NCI-H2029 (cell line): Measurements from ENCODE around the gene STK4.

Source experiments
- DNase-seq: peaks from one replicate; lab custom pipeline; 2025; lab: John Stamatoyannopoulos, UW

The STK4 gene

GRCh38 chr20:44954211-44954610 lies 12.1 kb upstream of the STK4 start:
- no peak for DNase-seq

GRCh38 chr20:44955270-44955669 lies 11.0 kb upstream of the STK4 start:
- no peak for DNase-seq

- no peak for DNase-seq
Observed at GRCh38 chr20:44956410-44956809, 9.9 kb upstream of the STK4 start.

DNA sequence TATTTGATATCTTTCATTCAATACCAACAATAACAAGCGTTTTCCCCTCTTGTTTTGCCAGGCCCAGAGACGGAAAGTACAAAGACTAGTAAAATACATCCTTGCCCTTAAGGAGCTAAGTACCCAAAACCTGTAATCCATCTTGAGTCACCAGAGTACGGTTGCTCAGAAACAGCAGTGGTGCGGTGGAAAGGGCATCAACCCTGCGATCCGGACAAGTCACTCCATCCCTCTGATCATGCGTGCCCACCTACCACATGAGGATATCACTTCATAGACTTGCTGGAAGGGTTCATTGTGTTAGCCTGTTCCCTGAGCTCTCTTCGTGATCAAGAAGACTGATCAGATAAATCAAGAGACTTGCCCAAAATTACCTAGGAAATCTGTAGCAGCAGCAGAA lies 8.0 kb upstream of the STK4 start:
- no peak for DNase-seq

DNA sequence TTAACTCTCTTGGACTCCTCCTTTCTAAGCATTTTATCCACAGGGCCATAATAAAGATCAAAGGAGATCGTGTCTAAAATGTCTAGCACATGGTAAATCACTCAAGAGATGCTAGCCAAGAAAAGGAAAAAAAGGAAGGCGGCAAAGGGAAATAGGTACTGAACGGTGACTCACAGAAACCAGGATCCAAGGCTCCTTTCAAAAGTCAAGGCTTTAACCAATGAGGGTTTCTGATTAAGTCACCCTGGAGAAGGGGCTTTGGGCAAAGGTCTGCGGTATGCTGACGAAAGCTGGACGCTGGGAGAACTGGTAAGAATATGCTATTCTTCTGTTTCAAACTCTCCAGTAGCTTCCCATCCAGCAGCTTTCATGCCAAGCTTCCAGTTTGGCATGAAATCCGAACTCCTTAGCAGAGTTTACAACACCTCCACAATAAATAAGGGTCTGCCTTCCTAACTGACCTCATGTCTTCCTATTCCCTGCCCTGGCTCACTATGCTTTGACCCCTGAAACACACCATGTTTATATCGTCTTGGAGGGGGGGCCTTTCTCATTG lies 7.2 kb upstream of the STK4 start:
- DNase-seq = no peak

GRCh38 chr20:44959638-44960102 lies 6.6 kb upstream of the STK4 start:
- DNase-seq = no peak

- DNase-seq = peak; percentile 94
Observed at GRCh38 chr20:44960103-44960852, 6.0 kb upstream of the STK4 start, which contains the start of gene TOMM34. TOMM34 (minus strand) TSS chr20:44960397; CDS start chr20:44960333, 64 bp downstream.

DNA sequence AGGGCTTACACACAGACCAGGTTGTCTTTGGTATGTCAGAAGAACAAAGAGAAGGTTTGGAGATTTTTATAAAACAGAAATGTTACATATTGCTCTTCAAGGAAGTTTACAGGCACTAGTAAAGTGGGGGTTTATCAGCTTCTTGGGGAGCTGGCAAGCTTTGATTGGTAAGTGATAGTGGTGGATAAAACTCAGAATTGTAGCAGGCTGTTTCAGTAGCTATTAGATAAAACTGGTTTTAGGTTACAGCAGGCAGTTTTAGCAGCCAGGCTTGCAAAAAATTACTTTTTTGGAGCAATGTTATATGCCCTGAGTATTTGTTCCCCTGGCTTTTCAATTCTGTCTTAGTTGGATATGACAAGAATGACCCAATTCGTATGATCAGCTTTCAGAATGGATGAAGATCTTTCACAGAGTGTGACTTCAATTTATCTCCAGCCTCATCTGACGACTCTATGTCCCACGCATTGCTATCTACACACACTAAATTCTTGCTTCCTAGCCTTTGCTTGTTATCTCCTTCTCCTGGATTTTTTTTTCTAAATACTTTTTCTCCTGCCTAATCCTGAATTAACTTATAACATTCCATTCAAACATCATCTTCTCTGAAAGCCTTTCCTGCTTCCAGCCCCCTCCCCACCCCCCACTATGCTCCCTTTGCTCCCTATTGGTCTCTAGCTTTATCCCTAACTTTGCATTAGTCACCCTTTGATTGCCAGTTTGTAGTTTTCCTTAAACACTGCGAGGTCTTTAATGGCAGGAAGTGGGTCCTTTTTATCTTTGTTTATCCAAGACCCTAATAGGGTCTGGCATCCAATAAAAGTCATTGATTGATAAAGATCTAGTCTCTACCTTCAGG lies 5.1 kb upstream of the STK4 start:
- DNase-seq = no peak

DNA sequence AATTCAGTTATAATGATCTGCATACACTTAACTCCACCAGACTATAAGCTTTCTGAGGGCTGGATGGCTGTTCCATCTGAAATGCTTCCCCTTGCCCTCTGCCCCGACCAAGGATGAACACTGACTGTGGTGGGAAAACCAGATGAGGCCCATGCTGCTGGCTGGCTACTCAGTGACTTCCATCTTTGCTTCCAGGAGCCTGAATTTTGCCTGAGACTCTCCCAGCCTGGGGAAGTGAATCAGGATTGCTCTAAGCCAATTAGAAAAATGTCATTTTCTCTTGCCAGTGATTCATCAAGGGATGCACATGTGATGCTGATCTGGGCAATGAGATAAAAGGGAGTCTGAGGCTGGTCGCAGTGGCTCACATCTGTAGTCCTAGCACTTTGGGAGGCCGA lies 4.4 kb upstream of the STK4 start:
- no peak for DNase-seq

DNA sequence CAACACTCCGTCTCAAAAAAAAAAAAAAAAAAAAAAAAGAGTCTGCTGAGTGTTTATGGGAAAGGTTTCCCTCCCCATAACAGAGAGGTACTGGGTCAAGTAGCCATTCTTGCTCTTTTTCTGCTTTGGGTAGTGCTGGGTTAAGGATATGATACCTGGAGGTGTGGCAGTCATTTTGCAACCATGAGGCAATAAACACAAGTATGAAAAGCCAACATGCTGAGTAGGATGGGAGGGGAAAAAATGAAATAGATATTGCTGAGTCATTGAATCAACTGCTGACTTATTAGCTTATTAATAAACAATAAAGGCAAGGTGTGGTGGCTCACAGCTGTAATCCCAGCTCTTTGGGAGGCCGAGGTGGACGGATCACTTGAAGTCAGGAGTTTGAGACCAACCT lies 3.8 kb upstream of the STK4 start:
- no peak for DNase-seq

DNA sequence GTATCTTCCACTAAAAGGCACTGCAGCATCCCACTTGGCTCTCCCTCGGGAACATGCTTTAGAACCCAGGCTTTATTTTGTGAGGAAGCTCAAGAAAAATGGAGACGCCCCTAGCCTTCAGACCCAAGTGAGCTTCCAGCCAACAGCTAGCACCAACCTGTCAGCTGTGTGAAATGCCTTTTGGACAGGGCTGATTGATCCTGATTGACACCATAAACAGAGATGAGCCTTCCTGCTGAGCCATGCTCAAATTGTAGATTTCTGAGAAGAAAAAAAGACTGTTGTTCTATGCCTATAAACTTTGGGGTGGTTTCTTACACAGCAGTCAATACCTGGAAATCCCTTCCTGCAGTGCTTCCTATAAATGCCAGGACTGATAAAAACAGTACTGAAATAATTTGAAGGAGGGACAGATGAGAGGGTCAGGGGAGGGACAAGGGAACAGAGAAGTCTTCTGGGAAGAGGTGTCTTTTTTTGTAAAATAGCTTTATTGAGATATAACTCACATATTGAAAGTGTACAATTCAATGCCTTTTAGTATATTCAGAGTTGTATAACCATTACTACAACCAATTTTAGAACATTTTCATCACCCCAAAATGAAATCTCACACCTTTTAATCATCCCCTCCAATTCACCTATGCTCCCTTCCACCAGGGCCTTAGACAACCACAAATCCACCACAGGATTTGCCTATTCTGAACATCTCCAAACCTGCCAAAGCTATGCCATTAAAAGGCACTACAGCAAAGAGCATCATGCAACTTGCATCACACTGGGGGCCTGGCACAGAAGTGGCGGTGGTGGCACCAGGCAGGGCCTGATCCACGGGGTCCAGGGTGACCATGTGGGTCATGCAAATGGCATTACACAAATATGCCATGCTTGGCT lies 2.7 kb upstream of the STK4 start:
- no peak for DNase-seq

DNA sequence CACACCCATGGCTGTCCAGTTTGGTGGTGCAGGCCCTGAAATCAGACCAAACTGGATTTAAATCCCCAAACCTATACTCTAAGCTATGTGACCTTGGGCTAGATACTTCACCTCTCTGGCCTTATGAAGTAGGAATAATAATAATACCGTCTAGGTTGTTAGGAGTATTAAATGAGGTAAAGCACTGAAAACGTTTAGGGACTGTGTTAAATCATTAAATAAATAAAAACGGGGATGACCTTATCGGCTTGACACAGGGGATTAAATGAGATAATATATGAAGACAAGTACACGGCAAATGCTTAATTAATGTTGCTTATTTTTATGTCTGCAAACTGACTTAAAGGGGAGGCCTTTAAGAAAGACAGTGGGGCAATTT lies 672 bp upstream of the STK4 start:
- DNase-seq = no peak

DNA sequence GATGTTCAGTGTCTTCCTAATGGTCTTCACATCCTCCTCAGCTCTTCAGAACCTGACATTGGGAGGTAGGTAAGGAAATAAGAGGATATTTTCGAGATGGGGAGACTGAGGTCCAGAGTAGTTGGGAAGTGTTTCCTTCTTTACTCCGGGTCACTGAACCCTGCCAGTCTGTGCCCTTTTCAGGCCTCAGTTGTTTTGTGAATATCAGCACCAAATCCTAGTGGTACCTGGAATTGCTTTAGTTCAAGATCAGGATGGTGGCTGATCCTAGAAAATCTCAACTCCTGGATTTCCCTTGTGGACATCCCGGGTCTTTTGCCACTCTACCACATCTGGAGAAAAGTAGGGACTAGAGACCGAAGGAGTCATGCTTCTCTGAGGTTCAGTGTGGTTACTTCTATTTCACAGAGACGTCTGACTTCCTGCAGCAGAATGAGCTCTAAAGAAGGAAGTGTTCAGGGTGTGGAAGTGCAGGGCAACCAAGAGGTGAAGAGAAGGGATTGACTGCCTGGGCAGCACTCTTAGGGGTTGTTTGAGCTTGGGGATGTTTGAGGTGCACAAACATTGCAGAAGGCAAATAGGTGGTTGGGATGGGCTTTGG lies 995 bp downstream of the STK4 start:
- DNase-seq = no peak

DNA sequence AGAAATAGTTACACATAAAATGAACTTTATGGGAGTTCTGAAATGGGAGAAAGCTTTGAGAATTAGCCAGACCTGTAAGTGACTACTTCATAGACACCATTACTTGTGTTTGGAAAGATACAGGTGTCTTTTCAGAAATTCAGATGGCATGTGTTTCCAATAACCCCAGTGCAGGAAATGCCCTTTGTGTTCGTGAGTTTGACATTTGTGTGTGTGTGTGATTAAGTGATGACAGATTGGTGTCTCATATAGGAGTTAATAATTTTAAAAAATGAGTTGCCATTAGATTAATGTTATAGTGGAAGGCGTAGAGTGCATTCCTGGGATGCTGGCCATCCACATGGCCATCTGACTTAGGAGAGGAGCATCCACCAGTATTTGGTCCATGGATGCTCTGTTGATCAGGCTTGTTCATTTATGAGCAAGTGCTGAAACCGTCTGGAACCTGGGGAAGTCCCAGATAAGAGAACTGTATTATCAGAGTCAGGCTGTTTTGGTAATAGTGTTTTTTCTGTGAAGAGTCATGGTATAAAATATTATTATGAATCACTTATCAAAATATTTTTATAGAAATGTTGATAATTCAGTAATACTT lies 3.1 kb downstream of the STK4 start:
- DNase-seq = no peak

GRCh38 chr20:44970243-44970757 lies 4.0 kb downstream of the STK4 start:
- DNase-seq = no peak

DNA sequence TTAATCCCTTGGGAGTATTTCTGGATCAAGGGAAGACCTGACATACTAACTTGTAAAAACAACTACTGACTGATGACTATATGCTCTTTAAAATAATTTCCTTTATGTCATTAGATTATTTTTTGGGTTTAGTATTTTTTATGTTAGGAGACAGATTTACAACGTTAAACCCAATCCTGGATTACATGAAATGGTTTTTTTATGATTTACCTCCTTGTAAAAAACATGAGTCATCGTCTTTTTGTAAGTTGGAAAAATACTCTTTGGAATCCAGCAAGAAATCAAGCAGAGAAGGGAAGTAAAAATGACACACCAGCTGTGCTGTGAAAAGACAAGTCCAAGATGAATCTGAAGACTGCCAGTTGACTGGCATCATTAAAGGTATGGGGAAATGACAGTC lies 6.7 kb downstream of the STK4 start:
- DNase-seq = no peak

GRCh38 chr20:44976698-44977097 lies 10.4 kb downstream of the STK4 start:
- no peak for DNase-seq

- no peak for DNase-seq
Observed at GRCh38 chr20:44979090-44979621, 12.8 kb downstream of the STK4 start.

DNA sequence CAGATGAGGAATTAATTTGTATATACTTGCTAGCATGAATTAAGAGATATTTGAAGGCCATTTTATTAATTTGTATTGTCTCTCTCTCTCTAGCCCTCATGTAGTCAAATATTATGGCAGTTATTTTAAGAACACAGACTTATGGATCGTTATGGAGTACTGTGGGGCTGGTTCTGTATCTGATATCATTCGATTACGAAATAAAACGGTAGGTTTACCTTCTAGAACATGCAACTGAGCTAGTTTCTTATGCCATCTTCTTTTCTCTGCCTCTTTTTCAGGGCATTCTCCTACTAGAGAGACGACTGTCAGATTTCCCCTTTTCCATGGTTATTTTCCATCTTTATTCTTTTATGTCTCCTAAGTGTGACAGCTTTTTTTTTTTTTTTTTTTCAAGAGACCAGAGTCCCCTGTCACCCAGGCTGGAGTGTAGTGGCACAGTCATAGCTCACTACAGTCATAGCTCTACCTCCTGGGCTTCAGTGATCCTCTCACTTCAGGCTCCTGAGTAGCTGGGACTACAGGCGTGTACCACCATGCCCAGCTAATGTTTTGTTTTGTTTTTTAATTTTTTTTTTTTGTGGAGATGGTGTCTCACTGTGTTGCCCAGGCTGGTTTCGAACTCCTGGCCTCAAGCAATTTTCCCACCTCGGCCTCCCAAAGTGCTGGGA lies 15.6 kb downstream of the STK4 start:
- DNase-seq = no peak

DNA sequence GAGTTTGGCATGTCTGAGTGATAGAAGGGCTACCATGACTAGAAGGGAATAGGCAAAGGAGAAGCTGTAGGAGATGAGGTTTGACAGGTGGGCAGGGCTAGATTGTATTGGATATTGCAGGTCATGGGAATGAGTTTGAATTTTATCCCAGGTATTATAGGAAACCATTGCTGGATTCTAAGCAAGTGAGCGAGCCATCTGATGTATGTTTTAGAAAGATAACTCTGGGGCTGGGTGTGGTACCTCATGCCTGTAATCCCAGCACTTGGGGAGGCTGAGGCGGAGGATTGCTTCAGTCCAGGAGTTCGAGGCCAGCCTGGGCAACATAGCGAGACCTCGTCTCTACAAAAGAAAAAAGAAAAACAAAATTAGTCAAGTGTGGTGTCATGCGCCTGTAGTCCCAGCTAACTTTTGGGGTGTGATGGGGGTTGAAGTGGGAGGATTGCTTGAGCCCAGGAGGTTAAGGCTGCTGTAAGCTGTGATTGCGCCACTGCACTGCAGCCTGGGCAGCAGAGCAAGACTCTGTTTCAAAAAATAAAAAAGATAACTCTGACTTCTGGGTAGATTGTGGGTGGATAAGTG lies 16.9 kb downstream of the STK4 start:
- DNase-seq = no peak
